Trophoblast cell (in vitro differentiated cells and primary cell): Measurements from ENCODE around the gene USPL1.
A peak's percentile ranks its signal among the peaks of the same experiment; 100 is the strongest.

Source experiments
- DNase-seq, 2 donors: peaks; one replicate each; pipeline ENCODE4 v3.0.0-alpha.2; 2016
- H2AFZ ChIP-seq: 2 replicates; pipeline ENCODE4 v1.6.1; 2013; ENCODE audit warnings: low read length, moderate library complexity, mild to moderate bottlenecking; ENCODE audit not compliant: insufficient read depth, poor library complexity
- H2AK5ac ChIP-seq: 2 replicates; pipeline ENCODE4 v1.6.1; 2013; ENCODE audit warnings: mild to moderate bottlenecking, low read length
- H2BK120ac ChIP-seq: 2 replicates; pipeline ENCODE4 v1.6.1; 2013; ENCODE audit warnings: low read length, mild to moderate bottlenecking, moderate library complexity; ENCODE audit not compliant: insufficient read depth, poor library complexity
- H2BK12ac ChIP-seq: 2 replicates; pipeline ENCODE4 v1.6.1; 2013; ENCODE audit warnings: mild to moderate bottlenecking, low read length, moderate library complexity
- H2BK5ac ChIP-seq: 2 replicates; pipeline ENCODE4 v1.6.1; 2013; ENCODE audit warnings: low read length, low read depth, moderate library complexity, mild to moderate bottlenecking; ENCODE audit not compliant: poor library complexity
- H3K14ac ChIP-seq: 2 replicates; pipeline ENCODE4 v1.6.1; 2013; ENCODE audit warnings: mild to moderate bottlenecking, low read length
- H3K18ac ChIP-seq: 2 replicates; pipeline ENCODE4 v1.6.1; 2013; ENCODE audit warnings: mild to moderate bottlenecking, low read length
- H3K23ac ChIP-seq: 2 replicates; pipeline ENCODE4 v1.6.1; 2013; ENCODE audit warnings: low read length
- H3K27ac ChIP-seq: 2 replicates; pipeline ENCODE4 v1.5.1; 2013; ENCODE audit warnings: low read depth, mild to moderate bottlenecking, inconsistent platforms, low read length, moderate library complexity
- H3K27me3 ChIP-seq: 2 replicates; pipeline ENCODE4 v1.6.1; 2013; ENCODE audit warnings: inconsistent platforms, mild to moderate bottlenecking, low read length, moderate library complexity; ENCODE audit not compliant: insufficient read depth
- H3K36me3 ChIP-seq, 2 experiments: 1 replicate in 1 of 2; 2 replicates in 1 of 2; pipeline ENCODE4 v1.6.1; 2013; ENCODE audit warnings: low read length in 2 of 2, mild to moderate bottlenecking in 2 of 2, moderate library complexity in 1 of 2; ENCODE audit not compliant: insufficient read depth in 2 of 2, control insufficient read depth in 1 of 2
- H3K4ac ChIP-seq: 2 replicates; pipeline ENCODE4 v1.6.1; 2013; ENCODE audit warnings: low read depth, mild to moderate bottlenecking, low read length, moderate library complexity
- H3K4me1 ChIP-seq, 2 experiments: 1 replicate in 1 of 2; 2 replicates in 1 of 2; pipeline ENCODE4 v1.6.1; 2013; ENCODE audit warnings: low read length in 2 of 2, mild to moderate bottlenecking in 2 of 2, moderate library complexity in 1 of 2; ENCODE audit not compliant: insufficient read depth in 2 of 2, control insufficient read depth in 1 of 2
- H3K4me2 ChIP-seq: 2 replicates; pipeline ENCODE4 v1.6.1; 2013; ENCODE audit warnings: inconsistent platforms, mild to moderate bottlenecking, low read length, moderate library complexity
- H3K4me3 ChIP-seq: 2 replicates; pipeline ENCODE4 v1.5.1; 2013; ENCODE audit warnings: mild to moderate bottlenecking, low read depth, low read length, inconsistent platforms
- H3K79me1 ChIP-seq: one replicate; pipeline ENCODE4 v1.6.1; 2013; ENCODE audit warnings: low read length
- H3K79me2 ChIP-seq: 2 replicates; pipeline ENCODE4 v1.6.1; 2013; ENCODE audit warnings: low read length, mild to moderate bottlenecking; ENCODE audit not compliant: control insufficient read depth, insufficient read depth, poor library complexity
- H3K9ac ChIP-seq: 2 replicates; pipeline ENCODE4 v1.6.1; 2013; ENCODE audit warnings: mild to moderate bottlenecking, low read length
- H3K9me3 ChIP-seq: 2 replicates; pipeline ENCODE4 v1.6.1; 2013; ENCODE audit warnings: low read depth, mild to moderate bottlenecking, control low read depth, inconsistent platforms, low read length; ENCODE audit not compliant: insufficient read depth
- H4K12ac ChIP-seq: 2 replicates; pipeline ENCODE4 v1.6.1; 2013; ENCODE audit warnings: low read depth, mild to moderate bottlenecking, low read length, moderate library complexity
- H4K8ac ChIP-seq: 2 replicates; pipeline ENCODE4 v1.6.1; 2013; ENCODE audit warnings: low read depth, mild to moderate bottlenecking, low read length, moderate library complexity
- H4K91ac ChIP-seq: one replicate; pipeline ENCODE4 v1.6.1; 2013; ENCODE audit warnings: low read depth, mild to moderate bottlenecking, low read length, moderate library complexity
- WGBS: extraction: QIAGEN DNeasy Blood & Tissue Kit; methylation state at CpG from one replicate; pipeline ENCODE4 v1.1.7; 2013; ENCODE audit warnings: missing lambda C conversion rate; ENCODE audit not compliant: insufficient read length, insufficient coverage; ENCODE audit errors: extremely low coverage; 5-methylcytosine and 5-hydroxymethylcytosine counted together

USPL1 gene

DNA sequence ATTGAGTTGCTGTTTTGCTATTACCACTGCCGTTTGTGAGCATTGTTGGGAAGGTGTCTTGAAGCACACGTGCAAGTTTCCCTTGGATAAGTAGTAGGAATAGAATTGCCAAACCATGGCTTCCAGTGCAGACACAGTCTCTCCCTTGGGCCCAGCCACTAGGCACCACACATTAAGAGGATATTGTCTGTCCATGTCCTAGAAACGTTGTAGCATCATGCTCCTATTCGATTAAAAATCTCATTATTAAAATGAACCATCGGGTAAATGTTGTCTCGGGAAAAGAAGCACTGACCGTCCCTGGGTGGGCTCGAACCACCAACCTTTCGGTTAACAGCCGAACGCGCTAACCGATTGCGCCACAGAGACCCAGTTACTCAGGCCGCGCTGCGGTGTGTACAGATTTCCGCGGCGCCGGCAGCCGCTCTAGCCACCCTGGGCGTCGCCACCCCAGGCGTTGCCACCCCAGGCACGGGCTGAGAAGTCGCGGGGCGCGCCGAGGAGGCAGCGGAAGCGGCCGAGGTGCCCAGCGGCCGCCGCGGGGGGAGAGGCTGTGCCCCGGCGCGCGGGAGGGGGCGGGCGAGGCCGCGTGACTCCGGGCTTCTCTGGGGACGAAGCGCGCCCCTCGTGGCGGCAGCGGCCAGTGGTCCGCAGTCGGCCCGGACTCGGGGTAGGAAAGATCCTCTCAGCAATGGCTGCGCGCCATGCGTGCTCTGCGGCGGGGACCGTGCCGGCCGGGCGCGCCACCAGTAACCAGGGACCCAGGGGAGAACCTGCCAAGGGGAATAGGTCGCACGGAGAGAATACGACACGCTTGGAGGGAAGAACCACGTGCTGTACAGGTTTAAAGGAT, 56.2 kb downstream of the USPL1 start:
- Histone ChIP-seq H3K4me1 (peaks cover 5 to 9% of the 10 kb centered on the region in 2 experiments), H3K36me3 (no peaks in the 10 kb centered on the region), H3K4me2 (peak overlapping the region; percentile 73), H4K91ac (peak overlapping the region; percentile 71), H3K27me3 (no peaks in the 10 kb centered on the region), H2BK5ac (no peak overlapping the region), H3K23ac (no peak overlapping the region), H3K9me3 (no peaks in the 10 kb centered on the region), H3K79me1 (peaks cover 2% of the 10 kb centered on the region), H3K18ac (peak overlapping the region; percentile 43), H3K9ac (peak overlapping the region; percentile 62), H2AK5ac (no peak overlapping the region), H4K8ac (peak overlapping the region; percentile 82), H3K14ac (peak overlapping the region; percentile 68), H3K4me3 (peak overlapping the region; percentile 85), H2BK12ac (no peak overlapping the region), H2BK120ac (peak overlapping the region; percentile 65), H3K27ac (no peak overlapping the region), H3K4ac (no peak overlapping the region), H2AFZ (peak overlapping the region; percentile 68), H4K12ac (peak overlapping the region; percentile 37), H3K79me2 (no peaks in the 10 kb centered on the region)
- no CpG with 5 or more reads among the region's 72 CpGs for WGBS
- peak; percentile 83 to 85 for DNase-seq

DNA sequence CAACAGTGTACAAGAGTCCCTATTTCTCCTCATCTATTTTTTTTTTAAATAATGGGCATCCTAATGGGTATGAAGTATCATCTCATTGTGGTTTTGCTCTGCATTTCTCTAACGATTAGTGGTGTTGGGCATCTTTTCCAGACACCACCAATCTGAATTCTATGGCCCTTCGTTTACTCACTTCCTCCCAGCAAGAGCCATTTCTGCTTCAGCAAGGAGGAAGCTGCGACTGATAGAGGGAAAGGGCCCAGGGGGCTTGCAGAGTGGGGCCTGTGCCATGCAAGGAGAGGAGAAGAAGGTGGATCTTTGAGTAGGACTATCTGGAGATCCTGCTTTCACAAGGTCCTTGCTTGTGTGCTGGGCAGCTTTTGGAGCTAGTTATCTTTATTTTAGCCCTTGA, 58.0 kb downstream of the USPL1 start:
- Histone ChIP-seq H3K27ac (no peak overlapping the region), H3K27me3 (no peaks in the 10 kb centered on the region), H3K4me1 (peaks cover 5 to 9% of the 10 kb centered on the region in 2 experiments), H4K91ac (no peak overlapping the region), H3K14ac (no peak overlapping the region), H3K79me2 (no peaks in the 10 kb centered on the region), H3K4me2 (no peak overlapping the region), H2BK120ac (no peak overlapping the region), H3K23ac (no peak overlapping the region), H2AK5ac (no peak overlapping the region), H4K12ac (no peak overlapping the region), H2BK12ac (no peak overlapping the region), H3K79me1 (peaks cover 2% of the 10 kb centered on the region), H3K4me3 (no peak overlapping the region), H2AFZ (no peak overlapping the region), H3K9me3 (no peaks in the 10 kb centered on the region), H3K36me3 (no peaks in the 10 kb centered on the region), H3K9ac (no peak overlapping the region), H2BK5ac (no peak overlapping the region), H4K8ac (no peak overlapping the region), H3K4ac (no peak overlapping the region), H3K18ac (no peak overlapping the region)
- no peak for DNase-seq
- no CpG with 5 or more reads among the region's 3 CpGs for WGBS

DNA sequence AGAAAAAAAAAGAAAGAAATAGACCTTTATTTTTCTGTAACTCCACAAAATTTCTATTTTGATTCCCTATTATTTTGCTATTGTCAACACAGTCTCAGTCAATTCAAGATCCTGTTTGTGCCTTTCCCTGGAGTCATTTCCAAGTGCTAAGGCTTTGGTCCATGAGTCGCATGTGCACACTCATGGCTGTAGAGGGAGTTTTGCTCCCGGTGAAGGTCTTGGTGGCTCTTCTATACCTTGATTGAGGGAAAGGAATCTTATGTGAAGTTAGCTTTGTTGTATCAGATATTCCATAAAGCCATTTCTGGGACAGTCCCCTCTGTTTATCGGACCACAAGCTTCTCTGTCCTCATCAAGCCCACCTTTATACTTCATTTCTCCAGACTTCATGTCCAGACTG, 59.0 kb downstream of the USPL1 start:
- Histone ChIP-seq H3K27ac (no peak overlapping the region), H2BK5ac (no peak overlapping the region), H4K91ac (no peak overlapping the region), H3K4ac (no peak overlapping the region), H3K23ac (no peak overlapping the region), H2BK12ac (peak overlapping the region; percentile 42), H3K79me2 (no peaks in the 10 kb centered on the region), H3K4me3 (no peak overlapping the region), H3K4me2 (no peak overlapping the region), H2AK5ac (no peak overlapping the region), H3K14ac (no peak overlapping the region), H4K12ac (no peak overlapping the region), H3K79me1 (peaks cover 2% of the 10 kb centered on the region), H4K8ac (no peak overlapping the region), H3K36me3 (no peaks in the 10 kb centered on the region), H2BK120ac (no peak overlapping the region), H2AFZ (no peak overlapping the region), H3K4me1 (peaks cover 0 to 6% of the 10 kb centered on the region in 2 experiments), H3K9me3 (no peaks in the 10 kb centered on the region), H3K18ac (no peak overlapping the region), H3K9ac (no peak overlapping the region), H3K27me3 (no peaks in the 10 kb centered on the region)
- peak in 1 of 2 donors; percentile 31 for DNase-seq
- no CpG with 5 or more reads among the region's 3 CpGs for WGBS

DNA sequence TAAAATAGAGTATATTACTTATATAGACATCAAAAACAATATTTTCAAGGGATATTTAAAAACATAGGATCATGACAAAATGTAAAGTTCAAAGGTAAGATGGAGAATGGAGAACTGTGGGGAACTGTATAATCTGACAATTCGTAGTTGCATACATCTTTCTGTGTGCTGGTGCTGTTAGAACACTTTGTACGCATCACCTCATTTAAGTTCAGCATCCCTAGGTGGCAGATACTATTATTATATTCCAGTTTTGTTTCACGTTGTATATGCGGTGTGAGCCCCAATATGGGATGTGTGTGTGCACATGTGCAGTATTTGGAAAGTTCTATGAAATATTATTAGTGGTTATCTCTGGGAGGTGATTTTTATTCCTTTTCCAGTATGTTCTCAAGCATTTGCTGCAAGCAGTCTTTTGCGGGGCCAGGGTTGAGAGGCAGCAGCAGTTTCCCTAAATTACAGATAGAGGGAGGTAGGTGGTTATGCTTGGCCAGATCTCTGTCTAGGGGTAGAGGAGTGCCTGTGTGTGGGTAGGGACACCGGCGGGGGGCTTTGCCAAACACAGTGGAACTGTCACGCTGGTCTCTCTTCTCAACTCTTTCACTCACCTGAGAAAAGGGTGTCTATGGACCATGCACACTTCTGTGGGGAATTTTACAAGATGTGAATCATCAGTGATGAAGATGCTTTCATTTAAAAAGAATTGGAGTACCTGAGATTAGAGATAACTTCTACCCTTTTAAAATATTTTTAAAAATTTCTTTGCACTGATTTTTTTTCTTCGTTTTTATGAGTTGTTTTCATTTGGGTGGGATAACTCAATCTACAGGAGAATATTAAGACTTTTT, 62.0 kb downstream of the USPL1 start:
- H3K79me2 ChIP-seq: no peaks in the 10 kb centered on the region
- H2AK5ac ChIP-seq: no peak overlapping the region
- peaks cover 0 to 2% of the 10 kb centered on the region in 2 experiments for H3K4me1 ChIP-seq
- H2BK5ac ChIP-seq: no peak overlapping the region
- no peak overlapping the region for H4K91ac ChIP-seq
- no peak overlapping the region for H2BK120ac ChIP-seq
- H3K4ac ChIP-seq: no peak overlapping the region
- H2BK12ac ChIP-seq: peak overlapping the region; percentile 89
- H3K9ac ChIP-seq: no peak overlapping the region
- H3K9me3 ChIP-seq: no peaks in the 10 kb centered on the region
- no peak overlapping the region for H3K14ac ChIP-seq
- no peaks in the 10 kb centered on the region for H3K27me3 ChIP-seq
- WGBS: no CpG with 5 or more reads among the region's 9 CpGs
- H2AFZ ChIP-seq: no peak overlapping the region
- DNase-seq: no peak
- no peak overlapping the region for H3K4me2 ChIP-seq
- H4K8ac ChIP-seq: no peak overlapping the region
- no peak overlapping the region for H3K4me3 ChIP-seq
- no peaks in the 10 kb centered on the region for H3K36me3 ChIP-seq
- H3K27ac ChIP-seq: no peak overlapping the region
- H3K23ac ChIP-seq: no peak overlapping the region
- H4K12ac ChIP-seq: no peak overlapping the region
- H3K79me1 ChIP-seq: peaks cover 2% of the 10 kb centered on the region
- no peak overlapping the region for H3K18ac ChIP-seq
